ENCODE results near the gene CCDC195.

The CCDC195 gene, protein sequence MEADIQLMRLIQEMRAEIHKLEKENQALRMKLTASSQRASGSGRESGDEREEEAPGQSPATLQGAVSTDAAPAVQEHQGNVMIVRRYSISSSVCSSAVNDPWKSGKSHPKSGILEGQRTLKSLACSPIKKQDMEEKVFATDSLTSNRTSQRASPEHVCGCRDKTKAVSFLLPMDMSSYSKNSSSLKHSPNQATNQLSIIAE

DNA sequence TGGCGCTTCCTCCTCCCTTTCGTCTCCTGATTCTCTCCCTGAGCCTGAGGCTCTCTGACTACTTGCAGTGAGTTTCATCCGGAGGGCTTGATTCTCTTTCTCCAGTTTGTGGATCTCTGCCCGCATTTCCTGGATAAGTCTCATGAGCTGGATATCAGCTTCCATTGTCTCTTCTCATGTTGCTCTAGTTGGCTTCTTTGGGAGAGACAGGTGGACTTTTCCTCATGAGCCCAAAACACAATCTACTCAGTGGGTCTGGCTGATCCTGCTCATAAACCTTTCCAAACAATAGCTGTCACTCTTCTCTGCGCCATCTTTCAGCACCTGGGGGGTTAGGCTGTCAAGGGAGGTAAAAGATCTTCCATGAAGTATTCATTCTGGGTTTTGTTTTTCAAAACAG is at the start of gene CCDC195:
Gene CCDC195, minus strand, starts transcription at position 165 of the 400 bp plus-strand sequence. Its CDS starts 0 bp downstream, at position 165.
- DNase-seq (ENCODE audit: low read depth, low spot score) = no peak

DNA sequence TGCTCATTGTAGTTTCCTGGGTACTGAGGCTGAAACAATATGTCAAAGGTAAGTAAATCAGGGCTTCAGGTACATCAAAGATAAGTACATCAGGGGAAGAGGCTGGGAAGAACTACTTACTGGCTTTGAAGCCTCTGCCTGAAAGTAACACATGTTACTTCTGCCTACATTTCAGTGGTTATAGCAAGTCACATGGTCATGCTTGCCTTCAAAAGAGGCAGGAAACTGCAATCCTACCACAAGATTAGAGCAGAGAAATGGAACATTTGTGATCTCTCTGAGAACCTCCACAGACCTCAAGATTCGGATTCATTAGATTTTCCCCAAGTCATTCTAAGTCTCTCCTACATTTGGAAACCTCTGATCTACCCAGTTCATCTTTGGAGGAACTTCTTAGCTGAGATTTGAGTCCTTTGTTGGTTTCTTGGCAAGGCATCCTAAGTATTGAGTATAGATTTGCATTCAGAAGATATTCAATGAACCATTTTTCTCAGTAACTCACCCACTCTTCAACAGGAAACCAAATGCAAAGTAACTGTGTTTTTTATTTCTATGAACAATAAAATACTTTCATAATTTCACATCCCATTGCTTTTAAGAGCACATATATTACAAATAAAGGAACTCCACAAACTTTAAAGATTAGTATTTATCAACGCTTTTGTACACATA is 48.5 kb upstream of the CCDC195 start:
- no peak for DNase-seq (ENCODE audit: low read depth, low spot score)

DNA sequence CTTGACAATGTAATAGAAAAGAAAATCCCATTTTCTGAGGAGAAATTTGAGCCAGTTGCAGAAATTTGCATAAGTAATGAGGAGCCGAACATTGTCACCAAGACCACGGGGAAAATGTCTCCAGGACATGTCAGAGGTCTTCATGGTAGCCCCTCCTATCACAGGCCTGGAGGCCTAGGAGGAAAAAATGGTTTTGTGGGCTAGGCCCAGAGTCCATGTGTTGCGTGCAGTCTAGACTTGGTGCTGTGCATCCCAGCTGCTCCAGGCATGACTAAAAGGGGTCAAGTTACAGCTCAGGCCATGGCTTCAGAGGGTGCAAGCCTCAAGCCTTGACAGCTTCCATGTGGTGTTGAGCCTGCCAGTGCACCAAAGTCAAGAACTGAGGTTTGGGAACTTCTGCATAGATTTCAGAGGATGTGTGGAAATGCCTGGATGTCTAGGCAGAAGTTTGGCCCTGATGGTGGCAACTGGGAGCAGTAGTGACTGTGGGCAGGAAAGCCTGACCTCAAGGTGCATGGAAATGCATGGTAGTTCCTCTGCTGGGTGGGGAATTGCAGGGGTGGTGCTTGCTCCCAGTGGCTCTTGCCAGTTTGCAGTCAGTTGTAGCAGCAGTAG is 41.9 kb upstream of the CCDC195 start:
- DNase-seq (ENCODE audit: low read depth, low spot score) = no peak

GRCh38 chr2:224753743-224754540 is 37.8 kb upstream of the CCDC195 start:
- no peak for DNase-seq (ENCODE audit: low read depth, low spot score)

DNA sequence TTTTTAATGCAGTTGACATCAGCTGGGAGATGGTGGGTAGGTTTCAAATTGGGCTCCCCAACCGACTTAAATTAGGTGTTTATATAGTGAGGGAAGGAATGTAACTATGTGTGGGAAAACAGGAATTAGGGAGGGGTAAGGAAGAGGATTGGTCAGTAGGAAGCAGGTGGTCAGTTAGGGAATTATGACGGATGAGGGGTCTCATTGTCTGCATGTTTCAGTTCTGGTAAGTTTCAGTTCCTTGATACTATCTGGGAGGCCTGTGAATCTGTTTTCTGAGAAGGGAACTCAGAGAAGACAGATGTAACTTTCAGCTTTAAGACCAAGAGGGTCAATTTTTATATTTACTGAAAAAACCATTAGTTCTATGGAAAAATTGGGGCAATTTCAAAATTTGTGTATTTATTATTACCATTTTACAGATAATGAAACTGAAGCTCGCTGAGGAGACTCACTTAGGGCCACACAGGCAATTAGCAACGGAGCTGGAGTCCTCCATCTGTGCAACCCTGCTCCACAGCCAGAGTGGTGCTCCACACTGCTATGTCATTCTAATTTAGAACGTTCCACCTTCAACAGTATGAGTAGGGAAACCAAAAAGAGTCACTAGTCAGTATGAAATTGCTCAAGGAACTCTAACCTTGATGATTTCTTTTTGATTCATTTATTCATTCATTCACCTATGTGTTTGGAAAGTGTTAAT is 36.0 kb upstream of the CCDC195 start:
- DNase-seq (ENCODE audit: low read depth, low spot score) = no peak

DNA sequence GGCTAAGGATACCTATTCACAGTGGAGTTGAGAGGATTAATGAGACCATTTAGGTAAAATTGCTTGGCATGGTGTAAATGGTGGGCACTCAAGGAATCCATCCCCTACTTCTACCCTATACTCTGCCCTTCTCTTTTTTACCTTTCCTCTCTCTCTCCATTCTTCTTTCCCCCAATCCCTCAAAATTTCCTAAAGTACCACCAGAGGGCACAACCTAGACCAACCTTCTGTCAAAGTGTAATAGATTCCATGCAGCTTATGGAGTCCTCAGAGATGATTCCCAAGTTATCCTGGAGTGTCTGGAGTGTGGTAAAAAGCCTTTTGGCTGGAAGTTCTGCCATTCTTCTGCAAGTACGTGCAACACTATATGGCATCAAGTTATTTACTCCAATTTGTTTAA is 33.0 kb upstream of the CCDC195 start:
- no peak for DNase-seq (ENCODE audit: low read depth, low spot score)

- DNase-seq (ENCODE audit: low read depth, low spot score) = no peak
These were observed 31.6 kb upstream of the CCDC195 start for GRCh38 chr2:224747765-224748164.

GRCh38 chr2:224736227-224736626 is 20.1 kb upstream of the CCDC195 start:
- DNase-seq (ENCODE audit: low read depth, low spot score) = no peak

DNA sequence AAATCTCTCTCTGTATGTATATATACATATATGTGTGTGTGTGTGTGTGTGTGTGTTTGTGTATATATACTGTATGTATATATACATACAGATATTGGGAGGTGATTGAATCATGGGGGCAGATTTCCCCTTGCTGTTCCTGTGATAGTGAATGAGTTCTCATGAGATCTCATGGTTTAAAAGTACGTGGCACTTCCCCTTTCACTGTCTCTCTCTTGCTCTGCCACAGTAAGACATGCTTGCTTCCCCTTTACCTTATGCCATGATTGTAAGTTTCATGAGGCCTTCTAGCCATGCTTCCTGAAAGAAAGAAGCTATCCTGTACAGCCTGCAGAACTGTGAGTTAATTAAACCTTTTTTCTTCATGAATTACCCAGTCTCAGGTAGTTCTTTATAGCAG is 18.8 kb upstream of the CCDC195 start:
- no peak for DNase-seq (ENCODE audit: low read depth, low spot score)

- no peak for DNase-seq (ENCODE audit: low read depth, low spot score)
These were observed 15.5 kb upstream of the CCDC195 start for GRCh38 chr2:224731665-224732064.

DNA sequence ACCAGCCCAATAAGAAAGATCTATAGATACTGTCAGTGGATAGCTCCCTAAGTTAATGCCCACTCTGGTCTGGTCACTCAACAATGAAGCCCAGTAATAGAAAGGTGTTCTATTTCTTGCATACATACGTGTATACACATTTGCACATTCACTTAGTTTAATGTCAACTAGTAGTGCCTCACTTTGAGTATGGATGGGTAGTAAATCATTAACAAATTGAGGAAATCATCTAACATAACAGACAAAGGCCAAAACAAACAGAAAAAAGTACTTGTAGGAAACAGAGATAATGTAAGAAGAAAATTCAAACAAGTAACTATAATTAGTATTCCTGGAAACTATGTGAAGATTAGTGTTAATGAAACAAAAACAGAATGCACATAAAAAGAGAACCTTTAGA is 13.3 kb upstream of the CCDC195 start:
- no peak for DNase-seq (ENCODE audit: low read depth, low spot score)

DNA sequence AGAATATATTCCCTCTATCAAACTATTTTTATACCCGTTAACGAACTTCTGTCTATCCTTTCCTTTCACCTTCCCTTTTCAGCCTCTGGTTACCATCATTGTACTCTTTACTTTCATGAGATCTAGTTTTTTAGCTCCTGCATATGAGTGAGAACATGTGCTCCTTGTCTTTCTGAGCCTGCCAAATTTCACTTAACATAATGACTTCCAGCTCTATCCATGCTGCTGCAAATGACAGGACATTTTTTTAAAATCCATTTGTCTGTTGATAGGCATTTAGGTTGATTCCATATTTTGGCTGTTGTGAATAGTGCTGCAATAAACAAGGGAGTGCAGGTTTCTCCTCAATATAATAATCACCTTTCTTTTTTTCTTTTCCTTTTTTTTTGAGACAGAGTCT is 8.2 kb upstream of the CCDC195 start:
- no peak for DNase-seq (ENCODE audit: low read depth, low spot score)

GRCh38 chr2:224723586-224724217 is 7.5 kb upstream of the CCDC195 start:
- DNase-seq (ENCODE audit: low read depth, low spot score) = no peak

DNA sequence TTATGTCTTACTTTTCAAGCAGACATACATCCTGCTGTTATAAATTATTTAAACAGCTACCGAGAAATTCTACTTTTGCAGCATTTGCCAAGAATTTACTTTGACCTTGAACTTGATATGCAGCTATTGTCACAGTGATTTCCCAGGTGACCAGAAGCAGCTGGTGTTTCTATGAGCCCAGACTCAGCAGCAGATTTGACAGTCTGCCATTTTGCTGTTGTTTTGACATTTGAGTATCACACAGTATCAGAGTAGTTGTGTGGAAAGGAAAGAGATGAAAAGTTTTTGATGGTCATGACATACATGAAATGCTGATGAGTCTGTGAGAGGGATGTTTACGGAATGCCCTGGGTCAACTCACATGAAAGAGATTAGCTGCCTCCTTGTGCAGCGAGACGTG is 6.6 kb upstream of the CCDC195 start:
- DNase-seq (ENCODE audit: low read depth, low spot score) = no peak

DNA sequence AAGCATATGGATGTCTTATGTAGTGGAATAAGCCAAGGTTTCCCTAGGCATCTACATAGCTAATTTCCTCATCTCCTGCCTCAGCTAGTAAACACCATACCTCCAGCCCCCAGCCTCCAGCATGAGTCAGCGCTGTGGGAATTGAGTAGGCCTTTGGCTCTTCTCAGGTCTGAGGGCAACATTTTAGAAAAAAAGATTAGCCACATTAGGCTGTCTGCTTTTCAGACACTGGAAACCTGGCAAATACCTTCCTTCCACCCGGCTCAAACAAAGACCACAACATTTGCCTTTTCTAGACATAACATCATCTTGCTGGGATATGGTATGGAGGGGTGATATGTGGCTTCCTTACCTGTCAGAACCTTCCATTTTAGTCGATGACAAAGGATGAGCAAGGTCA is 6.1 kb upstream of the CCDC195 start:
- no peak for DNase-seq (ENCODE audit: low read depth, low spot score)

- DNase-seq (ENCODE audit: low read depth, low spot score) = no peak
These were observed 756 bp upstream of the CCDC195 start for GRCh38 chr2:224716921-224717320.

DNA sequence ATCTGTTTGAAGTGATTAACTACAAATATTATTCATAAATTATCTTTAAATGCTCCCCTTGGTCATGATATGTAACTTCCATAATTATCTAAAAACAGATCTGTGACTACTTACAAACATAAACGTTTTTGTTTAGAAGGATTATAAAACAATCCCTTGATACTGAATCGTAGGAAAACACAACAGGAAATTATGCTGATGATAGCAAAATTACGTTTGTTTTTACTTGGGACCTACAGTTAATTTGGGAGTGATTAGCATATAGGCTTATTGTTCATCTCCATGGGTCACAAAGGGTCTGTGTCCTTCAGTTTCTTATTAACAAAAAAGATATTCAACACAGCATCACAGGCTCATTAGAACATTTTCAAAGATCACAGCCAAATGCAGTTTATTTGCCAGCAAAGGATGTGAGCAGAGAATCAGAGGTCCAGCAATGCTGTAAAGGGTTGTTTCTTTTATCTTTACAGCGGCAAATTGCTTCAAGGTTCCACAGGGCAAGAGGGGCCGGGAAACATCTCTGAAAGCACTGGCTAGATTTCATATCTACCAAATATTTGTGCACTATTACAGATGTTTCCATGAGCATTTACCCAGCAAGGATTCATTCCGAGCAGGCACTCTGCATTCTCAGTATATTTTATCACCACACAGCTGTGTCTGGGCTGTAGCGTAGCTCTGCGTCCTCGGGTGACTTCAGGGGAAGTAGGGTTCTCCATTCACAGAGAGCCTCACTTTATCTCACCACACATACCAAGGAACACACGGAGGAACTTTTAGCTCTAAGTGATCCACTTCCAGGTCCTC is 4.1 kb downstream of the CCDC195 start:
- DNase-seq (ENCODE audit: low read depth, low spot score) = no peak

GRCh38 chr2:224711381-224711780 is 4.8 kb downstream of the CCDC195 start:
- no peak for DNase-seq (ENCODE audit: low read depth, low spot score)

GRCh38 chr2:224709301-224709700 is 6.9 kb downstream of the CCDC195 start:
- no peak for DNase-seq (ENCODE audit: low read depth, low spot score)

DNA sequence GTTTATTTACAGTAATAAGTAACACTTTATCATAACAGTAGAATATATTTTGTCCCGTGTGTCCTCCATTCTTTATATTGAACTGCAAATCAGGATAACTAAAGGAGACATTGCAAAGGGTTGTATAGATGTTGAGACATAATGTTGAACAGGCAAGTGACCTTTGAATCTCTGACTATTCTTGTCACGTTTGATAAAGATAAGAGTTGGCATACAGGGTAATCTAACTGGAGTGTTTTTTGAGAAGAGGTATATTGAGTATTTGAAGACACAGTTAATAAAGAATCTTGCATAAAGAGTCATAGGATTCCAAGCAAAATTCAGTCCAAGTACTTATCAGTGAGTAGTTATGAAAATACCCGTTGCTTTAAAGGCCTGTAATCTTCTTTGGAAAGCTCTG is 21.7 kb downstream of the CCDC195 start:
- no peak for DNase-seq (ENCODE audit: low read depth, low spot score)

Data from activated CD4-positive, CD25-positive, alpha-beta regulatory T cell treated with anti-CD3 and anti-CD28 coated beads, Interleukin-2, amount 50 U/mL, for 16 hours (primary cell).